OCI-LY1 (cell line): Measurements from ENCODE around the gene ZNF668.

Experiments used
- H2AFZ ChIP-seq: fragments of 200-600 bp; sonication (generic), shearing (Covaris generic); 2 replicates; pipeline ENCODE4 v1.6.0; 2014; ENCODE audit warnings: antibody characterized with exemption, mild to moderate bottlenecking, low read length
- H3F3A ChIP-seq: fragments of 200-600 bp; sonication (generic), shearing (Covaris generic); 2 replicates; pipeline ENCODE4 v1.6.0; 2014; ENCODE audit warnings: mild to moderate bottlenecking, antibody characterized with exemption, low read length, moderate library complexity; ENCODE audit not compliant: insufficient read depth
- H3K27ac ChIP-seq: fragments of 200-600 bp; sonication (generic); 2 replicates; pipeline ENCODE4 v1.5.1; 2014; ENCODE audit warnings: low read length, mixed run types, mild to moderate bottlenecking, low read depth; ENCODE audit not compliant: poor library complexity, severe bottlenecking
- H3K27me3 ChIP-seq: fragments of 200-600 bp; sonication (generic); 2 replicates; pipeline ENCODE4 v1.6.0; 2014; ENCODE audit warnings: antibody characterized with exemption, mild to moderate bottlenecking, low read length, moderate library complexity; ENCODE audit not compliant: insufficient read depth
- H3K36me3 ChIP-seq: fragments of 200-600 bp; sonication (generic); 2 replicates; pipeline ENCODE4 v1.6.1; 2014; ENCODE audit warnings: mild to moderate bottlenecking, antibody characterized with exemption, low read length, moderate library complexity, mixed read lengths; ENCODE audit not compliant: insufficient read depth
- H3K4me1 ChIP-seq: fragments of 200-600 bp; sonication (generic); 2 replicates; pipeline ENCODE4 v1.5.1; 2014; ENCODE audit warnings: mild to moderate bottlenecking, low read length, moderate library complexity; ENCODE audit not compliant: insufficient read depth, severe bottlenecking
- H3K4me2 ChIP-seq: fragments of 200-600 bp; sonication (generic), shearing (Covaris generic); 2 replicates; pipeline ENCODE4 v1.6.1; 2014; ENCODE audit warnings: low read length
- H3K4me3 ChIP-seq: fragments of 200-600 bp; sonication (generic); 2 replicates; pipeline ENCODE4 v1.5.1; 2014; ENCODE audit warnings: low read length, low read depth, mild to moderate bottlenecking, mixed read lengths; ENCODE audit not compliant: poor library complexity, severe bottlenecking
- H3K79me2 ChIP-seq: fragments of 200-600 bp; shearing (Covaris generic); 2 replicates; pipeline ENCODE4 v1.6.1; 2016; ENCODE audit warnings: mixed run types, low read length, mixed read lengths; ENCODE audit not compliant: insufficient read depth
- H3K9ac ChIP-seq: fragments of 200-600 bp; sonication (generic), shearing (Covaris generic); 2 replicates; pipeline ENCODE4 v1.6.1; 2014; ENCODE audit warnings: mild to moderate bottlenecking, low read length, mixed read lengths
- H3K9me2 ChIP-seq: fragments of 200-600 bp; sonication (generic), shearing (Covaris generic); 2 replicates; pipeline ENCODE4 v1.6.1; 2014; ENCODE audit warnings: low read depth, mild to moderate bottlenecking, low read length, mixed read lengths
- H3K9me3 ChIP-seq: fragments of 200-600 bp; shearing (Covaris generic); 2 replicates; pipeline ENCODE4 v1.6.1; 2014; ENCODE audit warnings: low read length, mixed read lengths
- H4K20me1 ChIP-seq: fragments of 200-600 bp; sonication (generic), shearing (Covaris generic); 2 replicates; pipeline ENCODE4 v1.6.0; 2016; ENCODE audit warnings: mild to moderate bottlenecking, low read length; ENCODE audit not compliant: insufficient read depth
- CTCF ChIP-seq: fragments of 200-600 bp; sonication (generic), shearing (Covaris generic); IDR thresholded peaks from 2 replicates; pipeline ENCODE4 v1.5.1; 2017; ENCODE audit warnings: mild to moderate bottlenecking, antibody characterized with exemption, low read length, moderate library complexity, mixed read lengths
- EZH2 ChIP-seq: fragments of 200-600 bp; sonication (generic), shearing (Covaris generic); IDR thresholded peaks from 2 replicates; pipeline ENCODE4 v1.8.0; 2017; ENCODE audit warnings: borderline replicate concordance, mixed run types, mild to moderate bottlenecking, antibody characterized with exemption, low read length, moderate library complexity, mixed read lengths

Gene ZNF668

GRCh38 chr16:31079342-31079944 is 5.4 kb upstream of the ZNF668 start:
- no peaks in the 10 kb centered on the region for H3K27me3 ChIP-seq
- no peak overlapping the region for H3K4me3 ChIP-seq
- H3K9me2 ChIP-seq, result no peaks in the 10 kb centered on the region
- no peak overlapping the region for H3K9ac ChIP-seq
- peaks cover 68% of the 10 kb centered on the region for H3K36me3 ChIP-seq
- H3F3A ChIP-seq, result no peaks in the 10 kb centered on the region
- no peaks in the 10 kb centered on the region for H3K9me3 ChIP-seq
- H3K79me2 ChIP-seq, result 0 out of 2 replicates have a peak, but pooled peaks cover 3% of the 10 kb centered on the region
- H3K4me2 ChIP-seq, result no peak overlapping the region
- no peak overlapping the region for H2AFZ ChIP-seq
- H3K27ac ChIP-seq, result no peak overlapping the region
- H3K4me1 ChIP-seq, result peaks cover 9% of the 10 kb centered on the region
- TF ChIP-seq EZH2 (no peak), CTCF (no peak)
- no peaks in the 10 kb centered on the region for H4K20me1 ChIP-seq

GRCh38 chr16:31078597-31079341 is 4.7 kb upstream of the ZNF668 start:
- TF ChIP-seq EZH2 (no peak), CTCF (no peak)
- Histone ChIP-seq H3K36me3 (peaks cover 61% of the 10 kb centered on the region), H3K79me2 (0 out of 2 replicates have a peak, but pooled peaks cover 3% of the 10 kb centered on the region), H3K4me2 (no peak overlapping the region), H2AFZ (no peak overlapping the region), H3K4me1 (peaks cover 9% of the 10 kb centered on the region), H3K4me3 (no peak overlapping the region), H4K20me1 (no peaks in the 10 kb centered on the region), H3F3A (no peaks in the 10 kb centered on the region), H3K27ac (no peak overlapping the region), H3K27me3 (no peaks in the 10 kb centered on the region), H3K9ac (no peak overlapping the region), H3K9me2 (no peaks in the 10 kb centered on the region), H3K9me3 (no peaks in the 10 kb centered on the region)

GRCh38 chr16:31077592-31078396 is 3.8 kb upstream of the ZNF668 start:
- H3K9ac ChIP-seq, result no peak overlapping the region
- no peaks in the 10 kb centered on the region for H4K20me1 ChIP-seq
- no peak overlapping the region for H3K4me3 ChIP-seq
- H3K27ac ChIP-seq, result no peak overlapping the region
- no peaks in the 10 kb centered on the region for H3K27me3 ChIP-seq
- H3K79me2 ChIP-seq, result peaks cover 6% of the 10 kb centered on the region; the same call in 1 of the 2 replicates
- no peak for TF ChIP-seq EZH2
- no peak; the same call in 1 of the 2 replicates for TF ChIP-seq CTCF
- no peaks in the 10 kb centered on the region for H3K9me3 ChIP-seq
- H3K4me2 ChIP-seq, result no peak overlapping the region
- no peaks in the 10 kb centered on the region for H3F3A ChIP-seq
- H3K4me1 ChIP-seq, result peaks cover 9% of the 10 kb centered on the region
- H3K36me3 ChIP-seq, result peaks cover 61% of the 10 kb centered on the region
- no peak overlapping the region for H2AFZ ChIP-seq
- no peaks in the 10 kb centered on the region for H3K9me2 ChIP-seq
